SHP77 (cell line): Measurements from ENCODE around the gene ARID3A.
"Not testable (repeated sequence)": the region's sequence is repeated elsewhere in the genome, so short reads cannot be mapped to it uniquely, and the experiment has no call there.

Source experiments
- DNase-seq, 2 experiments: peaks; one replicate each; lab custom pipeline; 2025; lab: John Stamatoyannopoulos, UW

Gene ARID3A

GRCh38 chr19:925526-926322 is at the start of gene ARID3A:
ARID3A (plus strand) TSS chr19:926035; CDS start chr19:929529, 3,494 bp downstream.
- peak; percentile 65 to 83 for DNase-seq

GRCh38 chr19:876089-876488 is 49.7 kb upstream of the ARID3A start:
- no peak for DNase-seq

- DNase-seq = no peak
These were observed 49.0 kb upstream of the ARID3A start for GRCh38 chr19:876780-877314.

- not testable (repeated sequence) for DNase-seq
These were observed 47.7 kb upstream of the ARID3A start for GRCh38 chr19:877992-878660.

GRCh38 chr19:878751-879561 is 46.9 kb upstream of the ARID3A start:
- not testable (repeated sequence) for DNase-seq

- DNase-seq = no peak
These were observed 46.0 kb upstream of the ARID3A start for GRCh38 chr19:879711-880438.

GRCh38 chr19:881385-882071 is 44.3 kb upstream of the ARID3A start:
- DNase-seq = no peak

- no peak for DNase-seq
These were observed 42.9 kb upstream of the ARID3A start for GRCh38 chr19:882871-883497.

GRCh38 chr19:883661-884211 is 42.1 kb upstream of the ARID3A start:
- no peak for DNase-seq

- DNase-seq = no peak
These were observed 41.2 kb upstream of the ARID3A start for GRCh38 chr19:884420-885211.

- DNase-seq = no peak
These were observed 40.2 kb upstream of the ARID3A start for GRCh38 chr19:885536-886224.

GRCh38 chr19:887072-887471 is 38.8 kb upstream of the ARID3A start:
- peak in 1 of 2 experiments; percentile 33 for DNase-seq

- DNase-seq = no peak
These were observed 38.2 kb upstream of the ARID3A start for GRCh38 chr19:887599-887998.

- DNase-seq = no peak
These were observed 37.1 kb upstream of the ARID3A start for GRCh38 chr19:888581-889385.

GRCh38 chr19:889662-890295 is 36.1 kb upstream of the ARID3A start:
- no peak for DNase-seq

- DNase-seq = no peak
These were observed 35.0 kb upstream of the ARID3A start for GRCh38 chr19:890831-891230.

GRCh38 chr19:891421-892200 is 34.2 kb upstream of the ARID3A start:
- DNase-seq = not testable (repeated sequence)
